K562 (cell line): ENCODE data around the gene ZBTB9. TPM values are rescaled to one million over a fixed set of nuclear protein-coding genes. Genes with fewer than 3 reads are reported as not detected.

ENCODE experiments used
- CEBPZ ChIP-seq: fragments of 150-350 bp; IDR thresholded peaks from 2 replicates; pipeline ENCODE4 v1.6.1; 2014; ENCODE audit warnings: low read depth, mild to moderate bottlenecking, low read length, borderline replicate concordance
- CHD2 ChIP-seq: IDR thresholded peaks from 2 replicates; pipeline ENCODE4 v1.6.1; 2011; ENCODE audit warnings: low read depth, low read length
- ETV5 ChIP-seq: sonication (generic); formaldehyde crosslinking; IDR thresholded peaks from 2 replicates; pipeline ENCODE4 v1.4.0; 2020; ENCODE audit warnings: low read depth, mild to moderate bottlenecking, missing genetic modification reagents
- GATA2 ChIP-seq: sonication (generic); formaldehyde crosslinking; IDR thresholded peaks from 2 replicates; pipeline ENCODE4 v1.4.0; 2020; ENCODE audit warnings: mild to moderate bottlenecking, missing genetic modification reagents
- MYC ChIP-seq, 2 experiments: fragments of 250-450 bp in 1 of 2; sonication (Bioruptor Pico) in 1 of 2; IDR thresholded peaks; 2 replicates each; pipeline versions ENCODE4 v1.5.1 to v1.6.1; 2012 to 2021; ENCODE audit warnings: low read depth in 2 of 2, borderline replicate concordance in 1 of 2, improper control_type of control experiment in 1 of 2, low read length in 1 of 2, mild to moderate bottlenecking in 1 of 2, moderate library complexity in 1 of 2
- NR1H2 ChIP-seq: sonication (generic); formaldehyde crosslinking; IDR thresholded peaks from 2 replicates; pipeline ENCODE4 v1.4.0; 2020; ENCODE audit warnings: mild to moderate bottlenecking, missing genetic modification reagents
- POLR3A ChIP-seq: IDR thresholded peaks from 2 replicates; pipeline ENCODE4 v1.6.1; 2011; ENCODE audit warnings: borderline replicate concordance, mild to moderate bottlenecking, moderate library complexity; ENCODE audit not compliant: insufficient read length, insufficient read depth; ENCODE audit errors: extremely low read depth
- RERE ChIP-seq: sonication (generic); formaldehyde crosslinking; IDR thresholded peaks from 2 replicates; pipeline ENCODE4 v1.8.0; 2023; ENCODE audit warnings: missing genetic modification reagents, mild to moderate bottlenecking, borderline replicate concordance
- TCF3 ChIP-seq: sonication (generic); formaldehyde crosslinking; IDR thresholded peaks from 2 replicates; pipeline ENCODE4 v1.4.0; 2020; ENCODE audit warnings: mild to moderate bottlenecking, missing genetic modification reagents
- TEAD2 ChIP-seq: fragments of 450-650 bp; IDR thresholded peaks from 2 replicates; pipeline ENCODE4 v1.6.1; 2016; ENCODE audit warnings: missing genetic modification characterization, control low read depth, missing compliant biosample characterization
- ZBTB17 ChIP-seq: fragments of 450-650 bp; formaldehyde crosslinking; IDR thresholded peaks from 2 replicates; pipeline ENCODE4 v1.4.0; 2020; ENCODE audit warnings: mild to moderate bottlenecking
- ZC3H11A ChIP-seq: IDR thresholded peaks from 2 replicates; pipeline ENCODE4 v1.6.1; 2012; ENCODE audit warnings: low read depth, low read length, improper control_type of control experiment
- ZFP1 ChIP-seq: fragments of 450-650 bp; formaldehyde crosslinking; IDR thresholded peaks from 2 replicates; pipeline ENCODE4 v1.4.0; 2020; ENCODE audit warnings: mild to moderate bottlenecking, mixed read lengths
- ZFP91 ChIP-seq: sonication (generic); formaldehyde crosslinking; IDR thresholded peaks from 2 replicates; pipeline ENCODE4 v1.8.0; 2022; ENCODE audit warnings: mild to moderate bottlenecking, missing genetic modification reagents
- ZNF445 ChIP-seq: fragments of 250-450 bp; sonication (Bioruptor Pico); IDR thresholded peaks from 2 replicates; pipeline ENCODE4 v1.4.0; 2020; ENCODE audit warnings: low read depth, mild to moderate bottlenecking, moderate library complexity
- ZNF77 ChIP-seq: fragments of 250-450 bp; sonication (Bioruptor Pico); IDR thresholded peaks from 2 replicates; pipeline ENCODE4 v1.5.0; 2020
- ZNF79 ChIP-seq: fragments of 250-450 bp; sonication (Bioruptor Pico); IDR thresholded peaks from 2 replicates; pipeline ENCODE4 v1.4.0; 2020; ENCODE audit warnings: low read depth, mild to moderate bottlenecking, moderate library complexity
- polyA plus RNA-seq, 8 experiments: library from polyadenylated mRNA; depleted of rRNA in 4 of 8; stranded (reverse) in 5 of 8; unstranded in 3 of 8; fragments of >200 nt; fragmentation: Nextera tagmentation in 2 of 8; fragmentation: Illumina TruSeq in 1 of 8; extraction: Ambion mirVana in 2 of 8; extraction: Trizol in 1 of 8; gene quantifications; 2 replicates each; pipeline versions ENCODE4 v1.2.1 to v1.2.3, GENCODE V29; 2011 to 2014; ENCODE audit warnings: inconsistent platforms in 1 of 8, missing spikeins in 1 of 8
- total RNA-seq, 7 experiments: library from RNA; depleted of rRNA in 6 of 7; stranded (reverse); fragments of >200 nt in 6 of 7; fragmentation: Illumina TruSeq in 2 of 7; extraction: Trizol in 2 of 7; gene quantifications; 2 replicates each; pipeline versions ENCODE4 v1.2.1 to v1.2.3, GENCODE V29; 2011 to 2021; ENCODE audit warnings: low replicate concordance in 1 of 7

The ZBTB9 gene
- total and polyA plus RNA-seq, 9 of the 15 experiments (the other 6 are each of a cell fraction or from before 2014, with no cell fraction given), result 1.9 to 19.5 (median 10.4) TPM

- TF ChIP-seq POLR3A, result no peak
- TF ChIP-seq ZFP91, result peak; percentile 50; the same call in 1 of the 2 replicates
- no peak for TF ChIP-seq RERE (CRISPR knock-in tag)
- TF ChIP-seq ZNF79 (CRISPR knock-in tag), result no peak
- TF ChIP-seq ETV5 (CRISPR knock-in tag), result peak; percentile 87
- no peak for TF ChIP-seq CEBPZ
- TF ChIP-seq ZNF445 (CRISPR knock-in tag), result no peak
- no peak; the same call in 1 of the 2 replicates for TF ChIP-seq TCF3 (CRISPR knock-in tag)
- TF ChIP-seq ZBTB17 (CRISPR knock-in tag), result peak; percentile 99
- TF ChIP-seq TEAD2 (tag), result no peak
- peak; percentile 95 for TF ChIP-seq MYC (IDR thresholded peaks at IDR 0.05; ENCODE audit: low read depth, low read length)
- TF ChIP-seq MYC (CRISPR knock-in tag; IDR thresholded peaks at IDR 0.05; ENCODE audit: borderline replicate concordance, low read depth), result peak; percentile 89
- TF ChIP-seq GATA2 (CRISPR knock-in tag), result no peak
- TF ChIP-seq ZC3H11A, result no peak
- no peak for TF ChIP-seq ZFP1 (CRISPR knock-in tag)
- TF ChIP-seq NR1H2 (CRISPR knock-in tag), result no peak
- no peak for TF ChIP-seq ZNF77 (CRISPR knock-in tag)
- TF ChIP-seq CHD2, result peak; percentile 12; the same call in 1 of the 2 replicates
Observed at GRCh38 chr6:33417903-33418689, 36.3 kb upstream of the ZBTB9 start, which contains the start of gene CUTA (continued).
